ENCODE results near the gene KIAA1755. TPM values are rescaled to one million over a fixed set of nuclear protein-coding genes. Genes with fewer than 3 reads are reported as not detected.

KIAA1755 gene
- total and polyA plus RNA-seq, 9 of the 15 experiments (the other 6 are each of a cell fraction or from before 2014, with no cell fraction given) = not detected

- DNase-seq (ENCODE audit: extremely low read depth in 1 of 4, low spot score in 3 of 4) (no peak), ATAC-seq (no peak), FAIRE-seq (no peak)
- Histone ChIP-seq H3K79me2 (ENCODE audit: control insufficient read depth, insufficient read depth, low read length) (peaks cover 56% of the 10 kb centered on the region), H3K9ac (ENCODE audit: insufficient read depth in 1 of 2, low read depth in 2 of 2, low read length in 2 of 2) (peak overlapping the region in 1 of 2 experiments; percentile 64; a peak in 1 of 4 replicates), H4K20me1 (replicated peaks; ENCODE audit: control insufficient read depth, insufficient read depth, low read length) (0 out of 2 replicates have a peak, but pooled peaks cover 5% of the 10 kb centered on the region), H3K4me1 (replicated peaks in 1 of 2; ENCODE audit: control insufficient read depth in 2 of 2, insufficient read depth in 2 of 2, low read length in 2 of 2) (peaks cover 70 to 71% of the 10 kb centered on the region in 2 experiments), H3K36me3 (ENCODE audit: control insufficient read depth, insufficient read depth, low read length) (peaks cover 35% of the 10 kb centered on the region), H2AFZ (ENCODE audit: low read depth, low read length) (no peak overlapping the region), H3K9me3 (replicated peaks; ENCODE audit: control insufficient read depth, insufficient read depth, low read depth, low read length) (no peaks in the 10 kb centered on the region), H3K4me2 (ENCODE audit: insufficient read depth, low read length) (peak overlapping the region; percentile 28), H3K27me3 (ENCODE audit: control insufficient read depth in 2 of 2, insufficient read depth in 2 of 2, low read length in 2 of 2) (no peaks in the 10 kb centered on the region), H3K27ac (ENCODE audit: extremely low read depth, low read depth, low read length) (peak overlapping the region; percentile 26; the same call in 1 of the 3 replicates), H3K4me3 (no peak overlapping the region), H3K9me1 (ENCODE audit: control insufficient read depth, insufficient read depth, low read length) (no peaks in the 10 kb centered on the region)
- in situ Hi-C loops (cut with MboI) (loop anchor here (10.0 kb wide), 1 partner anchor 87 kb away; no protein-coding TSS in a partner anchor), intact Hi-C loops (cut with micrococcal nuclease) (no loop called here)
- no peak for TF ChIP-seq ZNF561 (CRISPR knock-in tag; conservative IDR thresholded peaks at IDR 0.05)
- 0 out of 2 replicates have a peak, but pooled peaks have one; percentile 8 for TF ChIP-seq ESRRA (IDR thresholded peaks at IDR 0.05; ENCODE audit: borderline replicate concordance, low read depth)
- WGBS (ENCODE audit: insufficient coverage, low coverage, missing lambda C conversion rate) = 62% methylated on average over 2 of the region's 2 CpGs
- ChIA-PET CTCF (ENCODE audit: low intra/inter-chr PET ratio) (no interaction called here), POLR2A (interaction anchor here (0.7 to 0.8 kb wide), 3 partner anchors 25 to 33 kb away, joined by 3 read pairs; no protein-coding TSS in a partner anchor)
- BruUV-seq (replicated peaks) = no TSS peak
These were observed 98.4 kb downstream of the KIAA1755 start for GRCh38 chr20:38162149-38162548.

- peaks cover 42% of the 10 kb centered on the region for H3K36me3 ChIP-seq (ENCODE audit: control insufficient read depth, insufficient read depth, low read length)
- WGBS (ENCODE audit: insufficient coverage, low coverage, missing lambda C conversion rate) = 84% methylated on average over 7 of the region's 14 CpGs
- H4K20me1 ChIP-seq (replicated peaks; ENCODE audit: control insufficient read depth, insufficient read depth, low read length) = 0 out of 2 replicates have a peak, but pooled peaks cover 5% of the 10 kb centered on the region
- BruUV-seq (replicated peaks) = no TSS peak
- peaks cover 56% of the 10 kb centered on the region for H3K79me2 ChIP-seq (ENCODE audit: control insufficient read depth, insufficient read depth, low read length)
- peaks cover 71 to 72% of the 10 kb centered on the region in 2 experiments for H3K4me1 ChIP-seq (replicated peaks in 1 of 2; ENCODE audit: control insufficient read depth in 2 of 2, insufficient read depth in 2 of 2, low read length in 2 of 2)
- no peaks in the 10 kb centered on the region for H3K9me3 ChIP-seq (replicated peaks; ENCODE audit: control insufficient read depth, insufficient read depth, low read depth, low read length)
- no peaks in the 10 kb centered on the region for H3K27me3 ChIP-seq (ENCODE audit: control insufficient read depth in 2 of 2, insufficient read depth in 2 of 2, low read length in 2 of 2)
- H3K4me2 ChIP-seq (ENCODE audit: insufficient read depth, low read length) = no peak overlapping the region
- H3K9ac ChIP-seq (ENCODE audit: insufficient read depth in 1 of 2, low read depth in 2 of 2, low read length in 2 of 2) = peak overlapping the region in 1 of 2 experiments; percentile 24; a peak in 1 of 4 replicates
- no peaks in the 10 kb centered on the region for H3K9me1 ChIP-seq (ENCODE audit: control insufficient read depth, insufficient read depth, low read length)
- ChIA-PET POLR2A (interaction anchor here (0.7 to 0.8 kb wide), 2 partner anchors 24 to 33 kb away, joined by 3 read pairs; no protein-coding TSS in a partner anchor), CTCF (ENCODE audit: low intra/inter-chr PET ratio) (no interaction called here)
- in situ Hi-C loops (cut with MboI) (loop anchor here (10.0 kb wide), 1 partner anchor 87 kb away; no protein-coding TSS in a partner anchor), intact Hi-C loops (cut with micrococcal nuclease) (no loop called here)
- no peak overlapping the region for H3K4me3 ChIP-seq
- TF ChIP-seq POLR2G (IDR thresholded peaks at IDR 0.05; ENCODE audit: low read depth, low read length) = 0 out of 2 replicates have a peak, but pooled peaks have one; percentile 23
- TF ChIP-seq TRIM24 (IDR thresholded peaks at IDR 0.05) = no peak
- ATAC-seq (no peak), FAIRE-seq (no peak), DNase-seq (ENCODE audit: extremely low read depth in 1 of 4, low spot score in 3 of 4) (no peak)
- no peak overlapping the region for H2AFZ ChIP-seq (ENCODE audit: low read depth, low read length)
- H3K27ac ChIP-seq (ENCODE audit: extremely low read depth, low read depth, low read length) = peak overlapping the region; percentile 26; the same call in 1 of the 3 replicates
These were observed 99.1 kb downstream of the KIAA1755 start for GRCh38 chr20:38161412-38161774.

Other genes starting within 250 kb of the KIAA1755 start
- gene TTI1, start 227.3 kb downstream of the KIAA1755 start, total RNA-seq (2014; rRNA removed) = 27.5 and 35.0 TPM in 2 replicates
- gene TTI1, start 227.3 kb downstream of the KIAA1755 start, total RNA-seq (2014; rRNA removed; fragmentation: Illumina TruSeq; extraction: Trizol) = 47.8 and 48.8 TPM in 2 replicates
- gene TTI1, start 227.3 kb downstream of the KIAA1755 start, total RNA-seq (2015; rRNA removed; fragmentation: Illumina TruSeq; extraction: Trizol) = 38.1 and 39.4 TPM in 2 replicates
- 44.5 and 45.8 TPM in 2 replicates for gene TTI1, start 227.3 kb downstream of the KIAA1755 start, total RNA-seq (2021)
- 47.2 and 55.1 TPM in 2 replicates for gene TTI1, start 227.3 kb downstream of the KIAA1755 start, polyA plus RNA-seq (2011; rRNA removed)
- 43.1 and 47.5 TPM in 2 replicates for gene TTI1, start 227.3 kb downstream of the KIAA1755 start, polyA plus RNA-seq (2014; fragmentation: Illumina TruSeq; extraction: Trizol)
- gene TTI1, start 227.3 kb downstream of the KIAA1755 start, polyA plus RNA-seq (2014; fragmentation: Nextera tagmentation; extraction: Ambion mirVana) = 10 to 100 TPM in 1 of 2 experiments, 1 to 10 TPM in 1; 9.8 to 23.5 TPM
- 29.4 and 33.7 TPM in 2 replicates for gene TTI1, start 227.3 kb downstream of the KIAA1755 start, polyA plus RNA-seq (2014; rRNA removed)
- 24.4 and 28.0 TPM in 2 replicates for gene RPRD1B, start 227.0 kb downstream of the KIAA1755 start, total RNA-seq (2014; rRNA removed)
- gene RPRD1B, start 227.0 kb downstream of the KIAA1755 start, total RNA-seq (2014; rRNA removed; fragmentation: Illumina TruSeq; extraction: Trizol) = 21.8 and 24.4 TPM in 2 replicates
- 23.0 and 24.2 TPM in 2 replicates for gene RPRD1B, start 227.0 kb downstream of the KIAA1755 start, total RNA-seq (2015; rRNA removed; fragmentation: Illumina TruSeq; extraction: Trizol)
- gene RPRD1B, start 227.0 kb downstream of the KIAA1755 start, total RNA-seq (2021) = 34.8 and 36.9 TPM in 2 replicates
- 29.5 and 39.2 TPM in 2 replicates for gene RPRD1B, start 227.0 kb downstream of the KIAA1755 start, polyA plus RNA-seq (2011; rRNA removed)
- gene RPRD1B, start 227.0 kb downstream of the KIAA1755 start, polyA plus RNA-seq (2014; fragmentation: Illumina TruSeq; extraction: Trizol) = 30.5 and 43.0 TPM in 2 replicates
- 1 to 10 TPM; 5.5 to 8.2 TPM for gene RPRD1B, start 227.0 kb downstream of the KIAA1755 start, polyA plus RNA-seq (2014; fragmentation: Nextera tagmentation; extraction: Ambion mirVana)
- 30.4 and 35.4 TPM in 2 replicates for gene RPRD1B, start 227.0 kb downstream of the KIAA1755 start, polyA plus RNA-seq (2014; rRNA removed)
- 48.3 and 61.2 TPM in 2 replicates for gene TGM2, start 95.5 kb downstream of the KIAA1755 start, total RNA-seq (2014; rRNA removed)
- 17.4 and 22.0 TPM in 2 replicates for gene TGM2, start 95.5 kb downstream of the KIAA1755 start, total RNA-seq (2014; rRNA removed; fragmentation: Illumina TruSeq; extraction: Trizol)
- 20.4 and 21.0 TPM in 2 replicates for gene TGM2, start 95.5 kb downstream of the KIAA1755 start, total RNA-seq (2015; rRNA removed; fragmentation: Illumina TruSeq; extraction: Trizol)
- gene TGM2, start 95.5 kb downstream of the KIAA1755 start, total RNA-seq (2021) = 78.5 and 82.3 TPM in 2 replicates
- 35.3 and 37.6 TPM in 2 replicates for gene TGM2, start 95.5 kb downstream of the KIAA1755 start, polyA plus RNA-seq (2011; rRNA removed)
- gene TGM2, start 95.5 kb downstream of the KIAA1755 start, polyA plus RNA-seq (2014; fragmentation: Illumina TruSeq; extraction: Trizol) = 55.1 and 56.7 TPM in 2 replicates
- gene TGM2, start 95.5 kb downstream of the KIAA1755 start, polyA plus RNA-seq (2014; fragmentation: Nextera tagmentation; extraction: Ambion mirVana) = 1 to 10 TPM; 5.5 TPM
- gene TGM2, start 95.5 kb downstream of the KIAA1755 start, polyA plus RNA-seq (2014; rRNA removed) = 43.9 and 48.0 TPM in 2 replicates
- not detected in 2 replicates for gene BPI, start 43.4 kb upstream of the KIAA1755 start, total RNA-seq (2014; rRNA removed)
- not detected in 2 replicates for gene BPI, start 43.4 kb upstream of the KIAA1755 start, total RNA-seq (2014; rRNA removed; fragmentation: Illumina TruSeq; extraction: Trizol)
- gene BPI, start 43.4 kb upstream of the KIAA1755 start, total RNA-seq (2015; rRNA removed; fragmentation: Illumina TruSeq; extraction: Trizol) = not detected in 2 replicates
- not detected in 2 replicates for gene BPI, start 43.4 kb upstream of the KIAA1755 start, total RNA-seq (2021)
- not detected in 2 replicates for gene BPI, start 43.4 kb upstream of the KIAA1755 start, polyA plus RNA-seq (2011; rRNA removed)
- gene BPI, start 43.4 kb upstream of the KIAA1755 start, polyA plus RNA-seq (2014; fragmentation: Illumina TruSeq; extraction: Trizol) = not detected in 2 replicates
- gene BPI, start 43.4 kb upstream of the KIAA1755 start, polyA plus RNA-seq (2014; fragmentation: Nextera tagmentation; extraction: Ambion mirVana) = not detected
- gene BPI, start 43.4 kb upstream of the KIAA1755 start, polyA plus RNA-seq (2014; rRNA removed) = not detected in 2 replicates
- 0.08 TPM in 1 of 2 replicates, not detected in the other for gene LBP, start 85.7 kb upstream of the KIAA1755 start, total RNA-seq (2014; rRNA removed)
- not detected in 2 replicates for gene LBP, start 85.7 kb upstream of the KIAA1755 start, total RNA-seq (2014; rRNA removed; fragmentation: Illumina TruSeq; extraction: Trizol)
- 0.07 and 0.11 TPM in 2 replicates for gene LBP, start 85.7 kb upstream of the KIAA1755 start, total RNA-seq (2015; rRNA removed; fragmentation: Illumina TruSeq; extraction: Trizol)
- 0.11 and 0.31 TPM in 2 replicates for gene LBP, start 85.7 kb upstream of the KIAA1755 start, total RNA-seq (2021)
- gene LBP, start 85.7 kb upstream of the KIAA1755 start, polyA plus RNA-seq (2011; rRNA removed) = 0.10 TPM in 1 of 2 replicates, not detected in the other
- gene LBP, start 85.7 kb upstream of the KIAA1755 start, polyA plus RNA-seq (2014; fragmentation: Illumina TruSeq; extraction: Trizol) = 0.15 TPM in 1 of 2 replicates, not detected in the other
- under 1 TPM; 0.06 to 0.07 TPM for gene LBP, start 85.7 kb upstream of the KIAA1755 start, polyA plus RNA-seq (2014; fragmentation: Nextera tagmentation; extraction: Ambion mirVana)
- gene LBP, start 85.7 kb upstream of the KIAA1755 start, polyA plus RNA-seq (2014; rRNA removed) = not detected in 2 replicates
- gene SNHG17, start 174.6 kb upstream of the KIAA1755 start, total RNA-seq (2014; rRNA removed) = 57.7 and 72.7 TPM in 2 replicates
- 66.3 and 73.6 TPM in 2 replicates for gene SNHG17, start 174.6 kb upstream of the KIAA1755 start, total RNA-seq (2014; rRNA removed; fragmentation: Illumina TruSeq; extraction: Trizol)
- gene SNHG17, start 174.6 kb upstream of the KIAA1755 start, total RNA-seq (2015; rRNA removed; fragmentation: Illumina TruSeq; extraction: Trizol) = 69.9 and 74.3 TPM in 2 replicates
- gene SNHG17, start 174.6 kb upstream of the KIAA1755 start, total RNA-seq (2021) = 106 and 112 TPM in 2 replicates
- 38.8 and 50.3 TPM in 2 replicates for gene SNHG17, start 174.6 kb upstream of the KIAA1755 start, polyA plus RNA-seq (2011; rRNA removed)
- gene SNHG17, start 174.6 kb upstream of the KIAA1755 start, polyA plus RNA-seq (2014; fragmentation: Illumina TruSeq; extraction: Trizol) = 32.6 and 39.0 TPM in 2 replicates
- 10 to 100 TPM; 29.8 to 35.9 TPM for gene SNHG17, start 174.6 kb upstream of the KIAA1755 start, polyA plus RNA-seq (2014; fragmentation: Nextera tagmentation; extraction: Ambion mirVana)
- 72.2 and 73.2 TPM in 2 replicates for gene SNHG17, start 174.6 kb upstream of the KIAA1755 start, polyA plus RNA-seq (2014; rRNA removed)
- gene RALGAPB, start 212.1 kb upstream of the KIAA1755 start, total RNA-seq (2014; rRNA removed) = 11.6 and 14.7 TPM in 2 replicates
- 18.5 and 21.2 TPM in 2 replicates for gene RALGAPB, start 212.1 kb upstream of the KIAA1755 start, total RNA-seq (2014; rRNA removed; fragmentation: Illumina TruSeq; extraction: Trizol)
- gene RALGAPB, start 212.1 kb upstream of the KIAA1755 start, total RNA-seq (2015; rRNA removed; fragmentation: Illumina TruSeq; extraction: Trizol) = 17.7 and 18.6 TPM in 2 replicates
- 21.7 and 23.8 TPM in 2 replicates for gene RALGAPB, start 212.1 kb upstream of the KIAA1755 start, total RNA-seq (2021)
- 12.5 and 13.6 TPM in 2 replicates for gene RALGAPB, start 212.1 kb upstream of the KIAA1755 start, polyA plus RNA-seq (2011; rRNA removed)
- 21.1 and 25.6 TPM in 2 replicates for gene RALGAPB, start 212.1 kb upstream of the KIAA1755 start, polyA plus RNA-seq (2014; fragmentation: Illumina TruSeq; extraction: Trizol)
- gene RALGAPB, start 212.1 kb upstream of the KIAA1755 start, polyA plus RNA-seq (2014; fragmentation: Nextera tagmentation; extraction: Ambion mirVana) = 1 to 10 TPM; 4.3 to 6.0 TPM
- 11.3 and 11.7 TPM in 2 replicates for gene RALGAPB, start 212.1 kb upstream of the KIAA1755 start, polyA plus RNA-seq (2014; rRNA removed)

Measured in K562 (cell line).